Activated CD4-positive, CD25-positive, alpha-beta regulatory T cell (primary cell): Measurements from ENCODE around the gene B3GALT5.
"Not testable (repeated sequence)": the region's sequence is repeated elsewhere in the genome, so short reads cannot be mapped to it uniquely, and the experiment has no call there.

ENCODE experiments used
- DNase-seq, 4 experiments: peaks; one replicate each; lab custom pipeline; 2025; lab: John Stamatoyannopoulos, UW

Gene B3GALT5, protein sequence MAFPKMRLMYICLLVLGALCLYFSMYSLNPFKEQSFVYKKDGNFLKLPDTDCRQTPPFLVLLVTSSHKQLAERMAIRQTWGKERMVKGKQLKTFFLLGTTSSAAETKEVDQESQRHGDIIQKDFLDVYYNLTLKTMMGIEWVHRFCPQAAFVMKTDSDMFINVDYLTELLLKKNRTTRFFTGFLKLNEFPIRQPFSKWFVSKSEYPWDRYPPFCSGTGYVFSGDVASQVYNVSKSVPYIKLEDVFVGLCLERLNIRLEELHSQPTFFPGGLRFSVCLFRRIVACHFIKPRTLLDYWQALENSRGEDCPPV

GRCh38 chr21:39612233-39613040 lies at the start of gene B3GALT5:
Gene B3GALT5 (plus strand): TSS chr21:39612940. CDS start chr21:39660560, 47,620 bp downstream.
- DNase-seq: no peak

DNA sequence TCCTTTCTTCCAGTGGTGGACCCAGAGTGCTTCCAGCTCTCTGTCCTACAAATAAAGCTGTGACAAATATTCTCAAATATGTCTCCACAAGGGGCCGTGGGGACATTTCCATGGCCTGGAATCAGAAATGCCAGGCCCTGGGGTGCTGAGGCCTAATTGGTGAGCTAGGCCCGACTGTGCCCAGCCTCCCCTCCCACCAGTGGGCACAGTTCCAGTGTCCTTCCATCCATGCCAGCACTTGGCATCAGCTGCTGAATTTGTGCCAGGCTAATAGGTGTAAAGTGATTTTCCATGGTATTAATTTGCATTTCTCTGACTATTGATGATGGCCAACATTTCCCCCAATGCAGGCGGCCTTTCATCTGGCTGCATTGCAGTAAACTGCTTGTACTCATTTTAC lies 48.5 kb upstream of the B3GALT5 start:
- DNase-seq: no peak

DNA sequence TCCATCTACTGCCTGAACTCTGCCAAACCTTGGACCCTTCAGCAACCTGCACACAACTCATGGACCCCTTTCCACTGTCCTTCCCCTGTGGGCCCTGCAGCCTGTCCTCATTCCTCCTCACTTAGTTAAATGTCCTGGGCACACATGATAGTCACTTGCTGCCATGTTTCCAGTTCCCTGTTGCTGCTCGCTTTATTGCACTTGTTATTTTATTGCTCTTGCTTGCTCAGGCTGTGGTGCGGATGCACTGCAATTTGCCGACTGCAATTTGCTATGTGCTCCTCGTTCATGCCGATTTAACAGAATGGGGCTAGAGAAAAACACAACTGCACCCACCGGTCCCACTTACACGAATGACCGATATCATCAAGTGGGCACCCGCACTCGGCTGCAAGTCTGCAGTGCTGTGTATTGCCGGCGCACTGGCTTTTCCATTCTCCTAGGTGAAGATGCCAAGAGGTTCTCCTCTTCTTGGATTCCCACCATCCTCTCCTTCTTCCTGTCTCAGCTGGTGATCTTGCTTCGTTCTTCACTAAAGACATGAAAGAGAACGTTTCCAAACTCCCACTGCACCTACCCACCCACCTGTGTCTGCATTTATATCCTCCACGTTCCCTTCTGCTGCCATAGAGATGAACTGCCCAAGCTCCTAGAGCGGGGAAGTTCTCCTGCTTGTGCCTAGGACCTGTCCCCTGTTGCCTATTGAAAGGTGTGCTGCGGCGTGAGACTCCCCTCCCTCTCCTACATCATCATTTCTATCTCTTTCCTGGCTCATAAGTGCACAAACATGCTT lies 45.4 kb upstream of the B3GALT5 start:
- DNase-seq: no peak

DNA sequence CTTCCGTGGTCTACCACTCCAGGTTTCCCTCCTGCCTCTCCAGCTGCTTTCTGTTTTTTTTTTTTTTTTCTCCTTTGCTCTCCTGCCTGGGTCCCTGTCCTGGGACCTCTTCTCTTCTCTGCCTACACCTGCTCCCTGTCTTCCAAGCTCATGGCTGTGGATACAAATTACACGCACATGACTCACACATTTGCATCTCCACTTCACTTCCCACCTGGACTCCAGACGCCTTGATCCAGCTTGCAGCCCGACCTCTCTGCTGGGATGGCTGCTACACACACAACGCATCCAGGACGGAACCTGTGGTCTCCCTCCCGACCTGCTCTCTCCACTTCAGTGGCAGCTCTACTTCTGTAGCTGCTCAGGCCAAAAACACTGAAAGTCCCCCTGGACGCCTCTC lies 44.4 kb upstream of the B3GALT5 start:
- no peak for DNase-seq

DNA sequence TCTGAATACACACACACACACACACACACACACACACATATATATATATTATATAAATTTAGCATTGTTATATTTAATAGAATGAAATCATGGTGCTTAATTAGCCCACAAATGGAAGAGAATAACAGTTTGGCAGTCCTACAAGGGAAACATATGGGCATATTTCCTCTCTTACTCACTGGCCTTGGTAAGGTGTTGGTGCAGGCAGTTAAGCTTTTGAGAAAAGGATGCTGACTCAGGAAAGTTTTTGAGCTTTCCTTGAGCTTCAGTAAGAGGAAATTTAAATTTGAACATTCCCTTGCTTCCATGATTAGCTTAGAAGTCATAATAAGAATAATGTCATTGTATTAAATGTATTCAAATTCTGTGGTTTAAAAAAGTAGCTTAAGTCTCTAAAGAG lies 37.0 kb upstream of the B3GALT5 start:
- no peak for DNase-seq

DNA sequence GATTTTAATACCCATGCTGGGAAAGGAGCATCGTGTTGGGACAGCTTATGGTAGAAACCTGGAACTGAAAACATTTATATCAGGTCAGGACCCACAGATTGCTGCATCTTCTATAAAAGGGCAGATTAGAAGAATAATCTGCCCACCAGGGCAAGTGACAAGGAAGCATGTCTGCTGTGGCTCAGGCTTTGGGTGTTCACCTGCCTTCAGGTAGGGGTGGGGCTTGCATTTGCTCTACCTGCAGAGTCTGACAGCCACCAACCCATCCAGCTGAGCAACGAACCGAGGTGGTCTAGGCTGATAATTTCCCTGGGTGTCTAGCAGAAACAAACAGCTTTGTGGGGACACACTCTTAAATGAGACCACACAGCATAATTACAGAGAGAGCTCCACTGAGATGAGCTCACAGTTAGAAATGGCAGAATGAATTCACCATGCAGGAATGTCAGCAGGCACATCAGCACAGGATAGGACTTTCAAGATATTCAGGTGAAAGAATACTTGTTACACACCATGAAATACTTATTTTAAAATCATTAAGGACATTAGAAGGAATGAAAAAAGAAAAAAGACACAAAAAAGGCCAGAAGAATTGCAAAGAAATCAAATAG lies 36.1 kb upstream of the B3GALT5 start:
- DNase-seq: no peak

DNA sequence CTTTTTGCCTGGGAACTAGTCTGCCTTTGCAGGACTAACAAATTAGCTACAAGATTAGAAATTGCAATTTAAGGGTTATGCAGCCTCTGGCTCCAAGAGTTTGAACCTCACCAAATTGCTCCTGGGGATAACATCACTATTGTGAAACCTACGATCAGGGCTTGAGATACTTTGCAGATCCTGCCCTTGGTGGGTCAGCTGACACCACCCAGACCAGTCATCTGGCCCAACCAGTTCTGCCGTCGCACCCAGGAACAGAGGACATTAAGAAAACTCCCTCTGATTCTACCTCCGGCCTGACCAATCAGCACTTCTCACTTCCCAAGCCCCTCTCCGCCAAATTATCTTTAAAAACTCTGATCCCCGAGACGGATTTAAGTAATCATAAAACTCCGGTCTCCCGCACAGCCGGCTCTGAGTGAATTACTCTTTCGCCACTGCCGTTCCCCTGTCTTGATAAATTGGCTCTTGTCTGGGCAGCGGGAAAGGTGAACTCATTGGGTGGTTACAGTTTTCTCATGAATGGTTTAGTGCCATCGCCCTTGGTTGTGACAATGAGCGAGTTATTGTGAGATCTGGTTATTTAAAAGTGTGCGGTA lies 32.9 kb upstream of the B3GALT5 start:
- no peak for DNase-seq

DNA sequence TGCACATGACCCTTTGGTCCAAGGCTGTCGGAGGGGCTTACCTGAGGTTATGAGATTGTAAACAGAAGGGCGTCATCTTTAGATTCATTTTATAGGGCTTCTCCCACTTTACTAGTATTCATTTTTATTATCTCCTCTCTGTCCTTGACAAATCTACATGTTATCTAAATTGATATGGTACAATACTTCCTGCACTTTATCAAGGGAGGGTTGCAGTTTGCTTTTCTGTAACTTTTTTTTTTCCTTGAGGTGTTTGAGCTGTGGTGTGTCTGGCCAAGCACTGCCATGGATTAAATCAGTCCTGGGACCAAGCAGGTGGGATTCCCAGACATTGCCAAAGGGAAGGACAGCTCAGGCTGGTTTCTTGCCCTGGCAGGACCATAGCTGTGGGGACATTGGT lies 32.0 kb upstream of the B3GALT5 start:
- no peak for DNase-seq

DNA sequence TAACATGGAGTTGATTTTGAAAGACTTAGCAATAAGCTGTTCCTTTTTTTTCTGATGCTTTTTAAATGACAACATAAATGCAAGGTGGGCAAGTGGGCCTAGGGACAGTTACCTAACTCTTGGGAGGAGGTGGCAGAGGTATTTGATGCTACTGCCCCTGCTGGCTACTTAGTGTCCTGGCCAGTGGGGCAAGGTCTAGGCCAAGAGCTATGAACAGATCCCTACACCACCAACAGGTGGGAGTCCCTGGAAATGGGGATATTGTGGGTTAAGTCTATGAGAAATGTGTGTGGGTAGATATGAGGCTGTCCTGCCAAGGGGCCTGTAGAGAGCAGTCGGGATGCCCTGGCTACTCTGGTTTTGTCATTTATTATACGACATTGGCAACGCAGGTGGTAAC lies 31.3 kb upstream of the B3GALT5 start:
- DNase-seq: no peak

DNA sequence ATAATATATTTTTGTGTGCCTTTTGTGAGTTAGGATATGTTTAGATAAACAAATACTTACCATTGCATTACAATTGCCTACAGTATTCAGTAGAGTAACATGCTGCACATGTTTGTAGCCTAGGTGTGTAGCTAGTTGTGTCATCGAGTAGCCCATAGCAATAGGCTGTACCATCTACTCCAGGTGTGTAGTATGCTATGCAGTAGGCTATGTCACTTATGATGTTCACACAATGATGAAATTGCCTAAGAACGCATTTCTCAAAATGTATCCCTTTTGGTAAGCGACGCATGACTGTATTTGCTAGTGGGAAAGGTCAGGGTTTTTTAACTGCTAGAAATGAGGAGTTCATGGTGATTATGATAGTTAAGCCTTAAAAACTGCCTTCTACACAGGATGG lies 30.0 kb upstream of the B3GALT5 start:
- DNase-seq: no peak

DNA sequence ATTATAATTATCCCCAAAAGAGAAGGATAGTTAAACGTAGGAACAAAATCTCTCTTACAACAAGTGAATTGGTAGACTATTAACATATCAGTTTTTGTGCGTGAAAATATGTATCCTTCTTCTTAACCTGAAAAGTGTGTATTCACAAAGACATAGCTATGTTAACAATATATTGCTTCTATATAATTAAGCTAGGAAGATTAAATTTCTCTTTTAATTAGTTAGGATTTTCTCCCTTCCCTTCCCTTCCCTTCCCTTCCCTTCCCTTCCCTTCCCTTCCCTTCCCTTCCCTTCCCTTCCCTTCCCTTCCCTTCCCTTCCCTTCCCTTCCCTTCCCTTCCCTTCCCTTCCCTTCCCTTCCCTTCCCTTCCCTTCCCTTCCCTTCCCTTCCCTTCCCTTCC lies 29.2 kb upstream of the B3GALT5 start:
- not testable (repeated sequence) for DNase-seq

GRCh38 chr21:39587376-39587775 lies 25.4 kb upstream of the B3GALT5 start:
- no peak for DNase-seq

GRCh38 chr21:39588884-39589283 lies 23.9 kb upstream of the B3GALT5 start:
- no peak for DNase-seq

- DNase-seq: no peak
These were observed 19.2 kb upstream of the B3GALT5 start for GRCh38 chr21:39593522-39593921.

- DNase-seq: no peak
These were observed 17.3 kb upstream of the B3GALT5 start for GRCh38 chr21:39595465-39595864.

DNA sequence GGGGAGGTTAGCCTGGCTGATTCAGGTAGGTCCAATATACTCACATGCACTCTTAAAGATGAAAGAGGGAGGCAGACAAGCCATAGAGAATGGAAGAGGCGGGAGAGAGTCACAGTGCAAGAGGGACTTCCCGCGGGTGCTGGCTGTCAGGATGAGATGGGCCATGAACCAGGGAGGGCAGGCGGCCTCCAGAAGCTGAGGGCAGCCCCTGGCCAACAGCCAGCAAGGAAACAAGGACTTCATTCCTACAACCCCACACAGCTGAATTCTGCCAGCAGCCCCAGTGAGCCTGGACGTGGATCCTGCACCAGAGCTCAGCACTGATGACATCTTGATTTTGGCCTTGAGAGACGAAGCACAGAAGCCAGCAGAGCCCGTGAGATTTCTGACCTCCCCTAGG lies 15.1 kb upstream of the B3GALT5 start:
- DNase-seq: no peak

DNA sequence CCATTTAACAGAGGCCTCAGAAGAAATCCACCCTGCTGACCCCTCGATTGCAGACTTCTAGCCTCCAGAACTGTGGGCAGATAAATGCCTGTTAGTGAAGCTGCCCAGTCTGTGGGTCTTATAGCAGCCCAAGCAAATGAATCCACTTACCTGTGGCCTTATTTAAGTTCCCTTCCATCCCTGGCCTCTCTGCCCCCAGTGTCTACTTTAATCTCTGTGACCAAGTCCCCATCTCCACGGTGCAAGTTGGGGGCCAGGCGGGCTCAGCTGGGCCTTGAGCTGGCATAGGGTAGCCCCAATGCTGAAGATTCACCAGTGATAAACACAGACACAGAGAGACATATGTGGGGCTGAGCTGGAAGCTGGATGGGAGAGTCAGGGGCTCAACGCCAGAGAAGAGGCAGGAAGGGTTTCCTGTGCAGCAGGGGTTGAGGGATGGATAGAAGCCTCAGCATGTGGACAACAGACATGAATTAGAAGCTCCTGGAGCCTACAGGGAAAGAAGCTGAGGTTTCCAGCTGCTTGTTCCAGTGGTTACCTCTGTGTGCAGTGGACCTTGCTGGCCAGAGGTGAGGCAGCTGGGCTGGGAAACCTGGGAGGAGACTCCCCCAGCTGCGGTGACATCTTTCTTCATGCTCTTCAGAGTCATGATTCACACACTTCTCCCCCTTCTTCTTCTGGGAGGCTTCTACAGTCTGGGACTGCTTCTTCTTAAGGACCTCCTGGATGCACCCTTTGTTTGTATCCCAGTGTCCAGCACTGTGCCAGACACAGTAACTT lies 13.4 kb upstream of the B3GALT5 start:
- DNase-seq: no peak

- no peak for DNase-seq
These were observed 11.4 kb upstream of the B3GALT5 start for GRCh38 chr21:39601187-39601928.

- DNase-seq: no peak
These were observed 10.6 kb upstream of the B3GALT5 start for GRCh38 chr21:39602076-39602689.

GRCh38 chr21:39602793-39603192 lies 9.9 kb upstream of the B3GALT5 start:
- no peak for DNase-seq
